Cortex of kidney (tissue), 1 donor: ENCODE measurements around the gene CASP1.

Source experiments
- DNase-seq: peaks from one replicate; lab custom pipeline; 2025; lab: John Stamatoyannopoulos, UW

Gene CASP1

DNA sequence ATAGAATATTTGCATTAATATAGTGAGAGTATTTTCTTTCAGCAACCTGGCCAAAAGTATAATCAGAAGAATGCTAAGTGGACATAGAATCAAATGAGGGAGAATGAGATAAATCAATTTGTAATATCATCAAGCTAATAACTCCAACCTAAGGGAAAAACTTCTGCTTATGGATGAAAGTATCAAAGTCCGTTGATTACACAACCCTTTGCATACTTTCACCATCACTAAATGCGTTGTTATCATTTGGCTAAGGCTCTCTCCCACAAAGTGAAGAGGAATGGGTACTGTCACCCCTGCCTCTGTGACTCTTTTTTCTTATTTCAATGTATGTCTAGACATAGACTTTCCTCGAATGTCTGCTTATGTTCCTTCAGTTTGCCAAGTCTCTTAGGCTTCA, 50.1 kb downstream of the CASP1 start:
- DNase-seq, result no peak

DNA sequence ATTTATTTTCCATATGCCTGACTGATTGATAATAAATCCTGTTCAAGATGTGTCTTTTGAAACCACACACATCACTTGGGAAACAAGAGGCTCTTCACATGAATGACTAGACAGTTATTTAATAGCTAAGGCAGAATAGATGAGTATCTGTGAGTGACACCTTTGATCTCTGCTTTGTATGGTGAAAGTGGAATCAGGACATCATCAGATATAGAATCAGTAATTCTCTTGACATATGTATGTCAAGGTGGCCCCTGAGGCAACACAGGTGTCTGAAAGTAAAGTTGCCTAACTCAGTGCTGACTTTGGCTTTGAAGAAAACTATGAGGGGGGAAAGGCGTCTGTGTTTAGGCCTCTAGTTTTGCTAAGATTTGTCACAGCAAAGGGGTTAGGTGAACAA, 55.1 kb downstream of the CASP1 start:
- DNase-seq, result no peak
